GM19438 (cell line): ENCODE measurements around the gene GSTCD.
A peak's percentile ranks its signal among the peaks of the same experiment; 100 is the strongest.
"Not testable (repeated sequence)": the region's sequence is repeated elsewhere in the genome, so short reads cannot be mapped to it uniquely, and the experiment has no call there.

Experiments
- ATAC-seq: cut with Tn5 transposase; IDR thresholded peaks from one replicate; pipeline ENCODE4 v1.9.1; 2021; ENCODE audit warnings: low read depth; ENCODE audit not compliant: unreplicated experiment

Gene GSTCD

GRCh38 chr4:105708181-105709080, at the start of gene GSTCD, which contains the start of gene INTS12:
TSS of gene GSTCD (plus strand) at chr4:105708784. CDS start at chr4:105717614, 8,830 bp downstream.
TSS of gene INTS12 (minus strand) at chr4:105708689. CDS start at chr4:105700005, 8,684 bp downstream.
- ATAC-seq = peak; percentile 70

GRCh38 chr4:105659190-105659589, 49.4 kb upstream of the GSTCD start:
- no peak for ATAC-seq

- ATAC-seq = no peak
Measured at GRCh38 chr4:105661028-105661427, 47.6 kb upstream of the GSTCD start.

- no peak for ATAC-seq
Measured at GRCh38 chr4:105662935-105663675, 45.5 kb upstream of the GSTCD start.

GRCh38 chr4:105666693-105667092, 41.9 kb upstream of the GSTCD start:
- ATAC-seq = no peak

GRCh38 chr4:105670684-105671083, 37.9 kb upstream of the GSTCD start:
- no peak for ATAC-seq

GRCh38 chr4:105671301-105671700, 37.3 kb upstream of the GSTCD start:
- ATAC-seq = no peak

GRCh38 chr4:105674011-105674410, 34.6 kb upstream of the GSTCD start:
- no peak for ATAC-seq

- no peak for ATAC-seq
Measured at GRCh38 chr4:105677709-105678108, 30.9 kb upstream of the GSTCD start.

GRCh38 chr4:105679186-105679585, 29.4 kb upstream of the GSTCD start:
- no peak for ATAC-seq

- no peak for ATAC-seq
Measured at GRCh38 chr4:105683038-105683437, 25.5 kb upstream of the GSTCD start.

GRCh38 chr4:105686571-105686970, 22.0 kb upstream of the GSTCD start:
- ATAC-seq = no peak

GRCh38 chr4:105694812-105695211, 13.8 kb upstream of the GSTCD start:
- ATAC-seq = not testable (repeated sequence)

- ATAC-seq = not testable (repeated sequence)
Measured at GRCh38 chr4:105695832-105696231, 12.8 kb upstream of the GSTCD start.

GRCh38 chr4:105698607-105699006, 10.0 kb upstream of the GSTCD start:
- ATAC-seq = no peak

- ATAC-seq = no peak
Measured at GRCh38 chr4:105707782-105708180, 803 bp upstream of the GSTCD start.

GRCh38 chr4:105709081-105709450, 482 bp downstream of the GSTCD start:
- ATAC-seq = peak; percentile 36

GRCh38 chr4:105710012-105710600, 1.5 kb downstream of the GSTCD start:
- ATAC-seq = no peak

GRCh38 chr4:105710678-105711077, 2.1 kb downstream of the GSTCD start:
- no peak for ATAC-seq

- ATAC-seq = no peak
Measured at GRCh38 chr4:105712766-105713165, 4.2 kb downstream of the GSTCD start.

- peak; percentile 58 for ATAC-seq
Measured at GRCh38 chr4:105714071-105714521, 5.5 kb downstream of the GSTCD start.
